GM23338 (cell line): ENCODE measurements around the gene SPX.

Experiments used
- CREB1 ChIP-seq: fragments of 250-450 bp; sonication (Bioruptor Pico); IDR thresholded peaks from 2 replicates; pipeline ENCODE4 v1.5.0; 2020; ENCODE audit warnings: low read depth, mild to moderate bottlenecking, moderate library complexity
- CTCF ChIP-seq, 2 experiments: fragments of 200-600 bp in 1 of 2; sonication (generic) in 1 of 2; conservative IDR thresholded peaks; 2 replicates each; pipeline versions ENCODE4 v1.5.1 to v1.6.1; 2016 to 2017; ENCODE audit warnings: antibody characterized with exemption in 2 of 2, low read depth in 2 of 2, mild to moderate bottlenecking in 2 of 2, moderate library complexity in 1 of 2
- ETS1 ChIP-seq: IDR thresholded peaks from 2 replicates; pipeline ENCODE4 v1.6.1; 2016; ENCODE audit warnings: antibody characterized with exemption
- EZH2 ChIP-seq: fragments of 200-600 bp; sonication (generic); IDR thresholded peaks from one replicate; pipeline ENCODE4 v1.8.0; 2017; ENCODE audit warnings: antibody characterized with exemption, mild to moderate bottlenecking, low read depth; ENCODE audit not compliant: unreplicated experiment
- EZH2phosphoT487 ChIP-seq: fragments of 200-600 bp; sonication (generic); IDR thresholded peaks from one replicate; pipeline ENCODE4 v1.8.1; 2018; ENCODE audit warnings: antibody characterized with exemption; ENCODE audit not compliant: unreplicated experiment
- JUNB ChIP-seq: IDR thresholded peaks from one replicate; pipeline ENCODE4 v1.6.1; 2016; ENCODE audit warnings: antibody characterized with exemption; ENCODE audit not compliant: unreplicated experiment
- NANOG ChIP-seq: IDR thresholded peaks from 2 replicates; pipeline ENCODE4 v1.6.1; 2016; ENCODE audit warnings: antibody characterized with exemption, borderline replicate concordance
- POLR2AphosphoS5 ChIP-seq: IDR thresholded peaks from 2 replicates; pipeline ENCODE4 v1.6.1; 2016; ENCODE audit warnings: antibody characterized with exemption, low read depth
- REST ChIP-seq: IDR thresholded peaks from one replicate; pipeline ENCODE4 v1.6.1; 2018; ENCODE audit warnings: antibody characterized with exemption; ENCODE audit not compliant: unreplicated experiment
- STAT1 ChIP-seq: IDR thresholded peaks from one replicate; pipeline ENCODE4 v1.6.1; 2016; ENCODE audit warnings: antibody characterized with exemption; ENCODE audit not compliant: unreplicated experiment
- ZNF114 ChIP-seq: fragments of 250-450 bp; sonication (Bioruptor Pico); IDR thresholded peaks from 2 replicates; pipeline ENCODE4 v1.5.0; 2020; ENCODE audit warnings: mild to moderate bottlenecking, moderate library complexity
- ZNF331 ChIP-seq: fragments of 250-450 bp; sonication (Bioruptor Pico); IDR thresholded peaks from 2 replicates; pipeline ENCODE4 v1.5.0; 2020; ENCODE audit warnings: low read depth, mild to moderate bottlenecking, moderate library complexity

GRCh38 chr12:21546716-21547115 lies 20.6 kb downstream of the SPX start:
- no peak for TF ChIP-seq CTCF (conservative IDR thresholded peaks at IDR 0.05; ENCODE audit: low read depth in 2 of 2)
- TF ChIP-seq REST, result no peak
- no peak for TF ChIP-seq EZH2
- TF ChIP-seq POLR2AphosphoS5, result no peak
- TF ChIP-seq CREB1 (CRISPR knock-in tag), result no peak
- TF ChIP-seq ZNF331 (CRISPR knock-in tag), result no peak
- TF ChIP-seq ETS1, result no peak
- no peak for TF ChIP-seq EZH2phosphoT487
- no peak for TF ChIP-seq NANOG
- TF ChIP-seq STAT1, result no peak
- TF ChIP-seq JUNB, result no peak
- TF ChIP-seq ZNF114 (CRISPR knock-in tag), result no peak
